Stimulated activated CD8-positive, alpha-beta memory T cell treated with anti-CD3 and anti-CD28 coated beads, Interleukin-15, amount 100 ng/mL, for 1 hour (primary cell): ENCODE data around the gene PUM2.

ENCODE experiments used
- DNase-seq: peaks from one replicate; pipeline ENCODE4 v3.0.0-alpha.2; 2020; ENCODE audit warnings: low read depth

The PUM2 gene

GRCh38 chr2:20230114-20230425, 120.6 kb downstream of the PUM2 start:
- DNase-seq = no peak

GRCh38 chr2:20229322-20230113, 121.1 kb downstream of the PUM2 start:
- no peak for DNase-seq

DNA sequence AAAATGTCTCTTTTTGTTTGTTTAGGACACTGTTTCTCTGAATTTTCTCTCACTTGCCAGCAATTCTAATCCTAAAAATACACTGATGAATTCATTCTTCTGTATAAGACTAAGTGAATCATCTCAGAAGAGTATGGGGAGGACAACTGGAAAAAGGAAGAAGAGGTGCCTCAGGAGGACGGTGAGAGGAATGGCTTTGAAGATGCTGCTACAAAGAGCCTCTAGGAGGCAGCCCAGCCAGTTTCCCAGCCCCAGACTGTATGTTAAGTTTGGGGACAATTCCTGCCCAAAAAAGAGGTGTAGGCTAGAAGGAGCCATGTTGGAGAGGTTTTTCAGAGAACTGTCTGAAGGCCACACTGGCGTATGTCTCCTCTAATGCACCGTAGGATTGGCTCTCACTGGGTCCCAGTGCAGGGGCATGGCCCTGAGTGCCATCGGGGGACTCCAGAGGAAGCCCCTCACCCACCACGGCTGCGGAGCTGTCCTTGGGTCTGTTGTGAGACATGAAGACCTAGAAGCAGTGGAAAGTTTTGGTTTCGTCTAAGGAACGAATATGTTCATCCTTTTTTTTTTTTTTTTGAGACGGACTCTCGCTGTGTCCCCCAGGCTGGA, 122.6 kb downstream of the PUM2 start:
- no peak for DNase-seq

GRCh38 chr2:20226152-20226545, 124.5 kb downstream of the PUM2 start:
- DNase-seq = no peak

GRCh38 chr2:20225294-20226151, 125.1 kb downstream of the PUM2 start:
- no peak for DNase-seq

GRCh38 chr2:20224716-20225293, 125.8 kb downstream of the PUM2 start, which contains the start of gene SDC1:
Gene SDC1, minus strand, starts transcription at chr2:20225130. Its CDS starts 263 bp downstream, at chr2:20224867.
- no peak for DNase-seq

GRCh38 chr2:20224164-20224715, 126.4 kb downstream of the PUM2 start:
- DNase-seq = no peak

DNA sequence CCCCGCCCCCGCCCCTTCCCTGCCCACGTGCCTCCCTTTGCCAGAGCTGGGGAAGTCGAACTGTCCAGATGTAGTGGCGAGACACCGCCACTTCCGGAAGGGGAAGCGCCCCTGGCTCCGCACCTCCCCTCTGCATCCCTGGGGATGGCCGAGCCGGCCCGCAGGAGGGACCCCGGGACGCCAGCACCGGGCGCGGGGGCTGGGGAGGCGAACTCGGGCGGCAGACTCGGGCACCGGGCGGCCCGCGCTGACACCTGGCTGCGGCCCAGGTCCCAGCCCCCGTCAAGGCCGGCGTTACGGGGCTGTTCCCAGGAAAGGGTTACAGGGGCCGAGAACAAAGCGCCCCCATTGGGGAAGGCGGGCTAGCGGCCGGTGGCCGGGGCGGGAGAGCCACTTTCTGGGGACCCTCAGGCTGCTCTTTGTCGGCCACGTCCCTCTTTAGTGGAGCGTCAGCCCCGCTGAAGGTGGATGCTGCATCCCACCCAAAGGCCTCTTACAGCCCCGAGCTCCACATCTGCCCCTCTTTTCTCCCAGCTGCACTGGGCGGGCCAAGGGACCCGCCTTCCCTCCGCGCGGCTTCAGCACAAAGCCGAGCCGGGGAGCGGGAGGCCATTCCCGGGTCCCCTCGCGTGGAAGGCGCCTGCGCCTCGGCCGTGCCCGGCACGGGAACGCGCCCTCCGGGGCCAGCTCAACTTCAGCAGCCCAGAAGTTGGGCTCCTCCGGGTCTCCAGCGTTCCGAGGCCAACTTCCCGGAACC, 127.1 kb downstream of the PUM2 start:
- no peak for DNase-seq

GRCh38 chr2:20222769-20223406, 127.8 kb downstream of the PUM2 start:
- no peak for DNase-seq

- DNase-seq = no peak
Observed at GRCh38 chr2:20222014-20222768, 128.5 kb downstream of the PUM2 start.

DNA sequence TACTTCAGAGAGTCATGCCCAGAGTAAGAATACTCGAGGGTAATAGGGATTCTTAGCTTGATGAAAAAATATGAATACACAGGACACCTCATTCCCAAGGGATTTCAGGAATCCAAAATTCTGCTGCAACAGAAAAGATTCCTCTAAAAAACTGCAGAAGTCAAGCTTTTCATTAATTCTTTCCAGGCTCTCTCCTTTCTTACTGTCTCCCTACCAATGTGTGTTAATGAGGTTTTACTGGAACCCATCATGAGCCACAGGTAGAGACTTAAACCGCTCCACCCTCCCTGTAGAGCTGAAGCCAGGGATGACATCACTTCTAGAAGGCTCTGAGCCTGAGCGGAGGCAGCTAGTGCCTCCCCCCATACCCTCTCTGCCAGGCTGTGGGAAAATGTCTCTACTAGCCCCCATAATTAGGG, 129.1 kb downstream of the PUM2 start:
- DNase-seq = no peak

- no peak for DNase-seq
Observed at GRCh38 chr2:20220806-20221554, 129.7 kb downstream of the PUM2 start.

DNA sequence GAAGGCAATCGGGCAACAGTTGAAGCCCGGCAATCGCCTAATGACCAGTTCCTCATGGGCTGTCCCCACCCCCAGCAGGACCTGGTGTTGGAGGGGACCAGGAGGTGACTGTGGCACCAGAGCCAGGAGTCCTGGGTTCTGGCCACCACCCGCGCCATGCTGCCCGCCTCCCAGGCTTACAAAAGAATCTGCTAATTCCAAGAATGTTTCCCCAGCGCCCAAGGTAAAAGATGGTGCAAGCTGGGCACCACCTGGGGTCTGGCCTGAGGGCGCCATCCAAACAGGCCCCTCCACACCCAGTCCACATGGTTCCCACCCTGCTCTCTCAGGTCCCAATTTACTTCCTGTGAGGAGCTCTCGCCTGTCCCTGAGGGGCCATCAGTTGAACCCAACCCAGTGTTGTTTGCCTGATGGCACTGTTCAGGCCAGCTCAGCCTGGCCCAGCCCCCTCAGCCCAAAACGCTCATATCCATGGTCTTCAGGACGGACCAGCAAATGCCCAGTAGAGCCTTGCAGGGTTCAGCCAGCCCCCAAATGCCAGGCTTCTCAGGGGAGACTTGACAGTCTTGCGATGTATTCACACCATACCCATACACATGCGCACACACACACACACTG, 130.8 kb downstream of the PUM2 start:
- no peak for DNase-seq

- no peak for DNase-seq
Observed at GRCh38 chr2:20218331-20219320, 132.0 kb downstream of the PUM2 start.

- DNase-seq = no peak
Observed at GRCh38 chr2:20217041-20217970, 133.3 kb downstream of the PUM2 start.
